Measurements from ENCODE around the gene PLET1. TPM values are rescaled to one million over a fixed set of nuclear protein-coding genes. Genes with fewer than 3 reads are reported as not detected.

Gene PLET1
- total RNA-seq, 1 experiment from 2014 or later: not detected

- Histone ChIP-seq H2AFZ (ENCODE audit: low read depth, low read length, poor library complexity, severe bottlenecking) (no peak overlapping the region), H3K27ac (ENCODE audit: low read depth, low read length) (no peak overlapping the region), H3K4me3 (replicated peaks in 1 of 2; ENCODE audit: low read depth in 1 of 2, low read length in 2 of 2) (no peak overlapping the region), H3K79me2 (ENCODE audit: insufficient read depth, low read length) (no peaks in the 10 kb centered on the region), H3K4me2 (ENCODE audit: low read length) (no peak overlapping the region), H3K9ac (ENCODE audit: low read length) (no peak overlapping the region), H3K27me3 (ENCODE audit: insufficient read depth, low read length) (no peaks in the 10 kb centered on the region), H3K36me3 (ENCODE audit: control insufficient read depth in 1 of 2, insufficient read depth in 2 of 2, low read length in 2 of 2) (no peaks in the 10 kb centered on the region), H3K9me3 (ENCODE audit: control insufficient read depth in 1 of 2, insufficient read depth in 1 of 2, low read depth in 1 of 2, low read length in 2 of 2) (no peaks in the 10 kb centered on the region), H3K9me2 (ENCODE audit: insufficient read depth) (no peaks in the 10 kb centered on the region), H4K20me1 (ENCODE audit: insufficient read depth) (no peaks in the 10 kb centered on the region), H3K4me1 (ENCODE audit: control insufficient read depth in 1 of 2, insufficient read depth in 2 of 2, low read length in 2 of 2) (no peaks in the 10 kb centered on the region)
- CTCF ChIA-PET: no interaction called here
- RAD21 ChIA-PET (ENCODE audit: low non-redundant PET in 1 of 2, low total read pairs in 2 of 2, uncharacterized antibody in 2 of 2, unreplicated experiment in 2 of 2): no interaction called here
- TF ChIP-seq CTCF (IDR thresholded peaks at IDR 0.05 in 2 of 3, conservative IDR thresholded peaks at IDR 0.05 in 1 of 3; ENCODE audit: borderline replicate concordance in 1 of 3, insufficient read depth in 1 of 3, low read depth in 2 of 3, low read length in 2 of 3): no peak
- no peak for TF ChIP-seq EZH2 (IDR thresholded peaks at IDR 0.05)
- no peak for TF ChIP-seq FOSL1 (IDR thresholded peaks at IDR 0.05; ENCODE audit: low read depth)
- TF ChIP-seq TCF7L2 (IDR thresholded peaks at IDR 0.05; ENCODE audit: borderline replicate concordance, extremely low read depth, insufficient read depth, insufficient read length): no peak
- TF ChIP-seq CEBPB (IDR thresholded peaks at IDR 0.05; ENCODE audit: low read depth): no peak
- TF ChIP-seq, protein P1, sequence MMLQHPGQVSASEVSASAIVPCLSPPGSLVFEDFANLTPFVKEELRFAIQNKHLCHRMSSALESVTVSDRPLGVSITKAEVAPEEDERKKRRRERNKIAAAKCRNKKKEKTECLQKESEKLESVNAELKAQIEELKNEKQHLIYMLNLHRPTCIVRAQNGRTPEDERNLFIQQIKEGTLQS (IDR thresholded peaks at IDR 0.05): no peak
- no peak for TF ChIP-seq SP1 (IDR thresholded peaks at IDR 0.05; ENCODE audit: low read depth)
- no peak for TF ChIP-seq POLR2AphosphoS5 (IDR thresholded peaks at IDR 0.05; ENCODE audit: low read depth, low read length)
- TF ChIP-seq RAD21 (IDR thresholded peaks at IDR 0.05; ENCODE audit: low read depth): no peak
- POLR2A ChIA-PET: no interaction called here
- intact Hi-C loops (cut with micrococcal nuclease): no loop called here
- no TSS peak for BruUV-seq (replicated peaks)
- no peak for ATAC-seq
- no peak for DNase-seq (ENCODE audit: low read depth, low spot score)
Measured at GRCh38 chr11:112248201-112248600, 12.5 kb downstream of the PLET1 start.

- no peak overlapping the region for H3K4me2 ChIP-seq (ENCODE audit: low read length)
- no peak for ATAC-seq
Measured at GRCh38 chr11:112247201-112247600, 13.5 kb downstream of the PLET1 start.

More at GRCh38 chr11:112247201-112247600, 13.5 kb downstream of the PLET1 start:
- Histone ChIP-seq H3K9me3 (ENCODE audit: control insufficient read depth in 1 of 2, insufficient read depth in 1 of 2, low read depth in 1 of 2, low read length in 2 of 2) (no peaks in the 10 kb centered on the region), H3K36me3 (ENCODE audit: control insufficient read depth in 1 of 2, insufficient read depth in 2 of 2, low read length in 2 of 2) (no peaks in the 10 kb centered on the region), H3K9ac (ENCODE audit: low read length) (no peak overlapping the region), H3K9me2 (ENCODE audit: insufficient read depth) (no peaks in the 10 kb centered on the region), H3K27ac (ENCODE audit: low read depth, low read length) (no peak overlapping the region), H4K20me1 (ENCODE audit: insufficient read depth) (no peaks in the 10 kb centered on the region), H2AFZ (ENCODE audit: low read depth, low read length, poor library complexity, severe bottlenecking) (no peak overlapping the region), H3K27me3 (ENCODE audit: insufficient read depth, low read length) (no peaks in the 10 kb centered on the region), H3K79me2 (ENCODE audit: insufficient read depth, low read length) (no peaks in the 10 kb centered on the region), H3K4me3 (replicated peaks in 1 of 2; ENCODE audit: low read depth in 1 of 2, low read length in 2 of 2) (no peak overlapping the region), H3K4me1 (ENCODE audit: control insufficient read depth in 1 of 2, insufficient read depth in 2 of 2, low read length in 2 of 2) (no peaks in the 10 kb centered on the region)
- TF ChIP-seq SP1 (IDR thresholded peaks at IDR 0.05; ENCODE audit: low read depth) (no peak), YY1 (IDR thresholded peaks at IDR 0.05; ENCODE audit: extremely low read depth, insufficient replicate concordance, low read depth, low read length) (no peak), FOSL1 (IDR thresholded peaks at IDR 0.05; ENCODE audit: low read depth) (no peak), EGR1 (IDR thresholded peaks at IDR 0.05; ENCODE audit: low read depth) (no peak), RAD21 (IDR thresholded peaks at IDR 0.05; ENCODE audit: low read depth) (no peak), TCF7L2 (IDR thresholded peaks at IDR 0.05; ENCODE audit: borderline replicate concordance, extremely low read depth, insufficient read depth, insufficient read length) (no peak)
- DNase-seq (ENCODE audit: low read depth, low spot score): no peak
- intact Hi-C loops (cut with micrococcal nuclease): no loop called here
- CTCF ChIA-PET: no interaction called here
- no TSS peak for BruUV-seq (replicated peaks)
- RAD21 ChIA-PET (ENCODE audit: low non-redundant PET in 1 of 2, low total read pairs in 2 of 2, uncharacterized antibody in 2 of 2, unreplicated experiment in 2 of 2): no interaction called here
- POLR2A ChIA-PET: no interaction called here

All from HCT116 (cell line).